Ovary (tissue), 3 donors: ENCODE results near the gene CDH23.

ENCODE experiments used
- CTCF ChIP-seq, 3 donors: fragments of 450-650 bp in 2 of 3; fragments of 200-600 bp in 1 of 3; IDR thresholded peaks; one replicate each; pipeline versions ENCODE4 v1.5.1 to v1.8.0; 2016 to 2022; ENCODE audit warnings: antibody characterized with exemption in 3 of 3, mild to moderate bottlenecking in 1 of 3
- EP300 ChIP-seq: sonication (generic); formaldehyde crosslinking; IDR thresholded peaks from one replicate; pipeline ENCODE4 v1.6.1; 2017; ENCODE audit warnings: antibody characterized with exemption
- POLR2A ChIP-seq: fragments of 450-650 bp; IDR thresholded peaks from one replicate; pipeline ENCODE4 v1.6.1; 2017; ENCODE audit warnings: antibody characterized with exemption, mild to moderate bottlenecking, moderate library complexity
- donor health status: DM: no; HTN: no; CAD: no.

GRCh38 chr10:71550628-71551027 lies 153.9 kb downstream of the CDH23 start:
- no peak for TF ChIP-seq EP300
- no peak for TF ChIP-seq CTCF (IDR thresholded peaks at IDR 0.05)
- TF ChIP-seq POLR2A = no peak
